Measurements from ENCODE around the gene MPP1. TPM values are rescaled to one million over a fixed set of nuclear protein-coding genes. Genes with fewer than 3 reads are reported as not detected.

The MPP1 gene
- total and polyA plus RNA-seq, 9 of the 15 experiments (the other 6 are each of a cell fraction or from before 2014, with no cell fraction given): 227 to 395 (median 283) TPM

- Histone ChIP-seq H3K36me3 (ENCODE audit: control insufficient read depth, insufficient read depth, low read length) (no peaks in the 10 kb centered on the region), H3K9me1 (ENCODE audit: control insufficient read depth, insufficient read depth, low read length) (no peaks in the 10 kb centered on the region), H3K27ac (ENCODE audit: extremely low read depth, low read depth, low read length) (peak overlapping the region; percentile 50), H3K27me3 (ENCODE audit: control insufficient read depth in 2 of 2, insufficient read depth in 2 of 2, low read length in 2 of 2) (no peaks in the 10 kb centered on the region), H3K9ac (ENCODE audit: insufficient read depth in 1 of 2, low read depth in 2 of 2, low read length in 2 of 2) (no peak overlapping the region; a peak in 1 of 4 replicates), H3K4me1 (replicated peaks in 1 of 2; ENCODE audit: control insufficient read depth in 2 of 2, insufficient read depth in 2 of 2, low read length in 2 of 2) (peaks cover 21 to 37% of the 10 kb centered on the region in 2 experiments; a peak in 4 of 5 replicates), H3K79me2 (ENCODE audit: control insufficient read depth, insufficient read depth, low read length) (peaks cover 9% of the 10 kb centered on the region; the same call in 1 of the 3 replicates), H4K20me1 (replicated peaks; ENCODE audit: control insufficient read depth, insufficient read depth, low read length) (no peaks in the 10 kb centered on the region), H3K4me2 (ENCODE audit: insufficient read depth, low read length) (peak overlapping the region; percentile 24; the same call in 1 of the 2 replicates), H3K4me3 (no peak overlapping the region), H3K9me3 (replicated peaks; ENCODE audit: control insufficient read depth, insufficient read depth, low read depth, low read length) (no peaks in the 10 kb centered on the region), H2AFZ (ENCODE audit: low read depth, low read length) (peak overlapping the region; percentile 83)
- in situ Hi-C loops (cut with MboI): no loop called here
- DNase-seq (ENCODE audit: extremely low read depth in 1 of 4, low spot score in 3 of 4) (no peak), ATAC-seq (no peak), FAIRE-seq (no peak)
- WGBS (ENCODE audit: insufficient coverage, low coverage, missing lambda C conversion rate): 65% methylated on average over 3 of the region's 3 CpGs
- intact Hi-C loops (cut with micrococcal nuclease): no loop called here
- ChIA-PET CTCF (ENCODE audit: low intra/inter-chr PET ratio) (interaction anchor here (0.6 kb wide), 1 partner anchor 134 kb away, joined by 3 read pairs; no protein-coding TSS in a partner anchor), POLR2A (interaction anchor here (0.8 to 1.3 kb wide), 3 partner anchors 10 to 52 kb away, joined by 3 to 7 read pairs (median 4); no protein-coding TSS in a partner anchor)
- no TSS peak for BruUV-seq (replicated peaks)
- TF ChIP-seq SAFB2 (IDR thresholded peaks at IDR 0.05; ENCODE audit: borderline replicate concordance, low read depth, low read length, severe bottlenecking): no peak
- TF ChIP-seq L3MBTL2 (IDR thresholded peaks at IDR 0.05): peak; percentile 29; the same call in 1 of the 2 replicates
- TF ChIP-seq ZNF592 (IDR thresholded peaks at IDR 0.05): peak; percentile 61; the same call in 1 of the 2 replicates
- TF ChIP-seq MGA (IDR thresholded peaks at IDR 0.05): peak; percentile 45
Measured at GRCh38 chrX:154822029-154822428, 16.7 kb upstream of the MPP1 start.
